ENCODE data around the gene SIRT6.

SIRT6 gene

GRCh38 chr19:4139614-4140236, 42.6 kb downstream of the SIRT6 start (continued):
- TF ChIP-seq ZNF302 (tag by site-specific recombination; IDR thresholded peaks at IDR 0.05; ENCODE audit: low read depth): no peak
- TF ChIP-seq ZNF202 (tag by site-specific recombination; IDR thresholded peaks at IDR 0.05; ENCODE audit: borderline replicate concordance): no peak
- TF ChIP-seq ZNF18 (tag by site-specific recombination; IDR thresholded peaks at IDR 0.05): no peak
- TF ChIP-seq, protein P1, sequence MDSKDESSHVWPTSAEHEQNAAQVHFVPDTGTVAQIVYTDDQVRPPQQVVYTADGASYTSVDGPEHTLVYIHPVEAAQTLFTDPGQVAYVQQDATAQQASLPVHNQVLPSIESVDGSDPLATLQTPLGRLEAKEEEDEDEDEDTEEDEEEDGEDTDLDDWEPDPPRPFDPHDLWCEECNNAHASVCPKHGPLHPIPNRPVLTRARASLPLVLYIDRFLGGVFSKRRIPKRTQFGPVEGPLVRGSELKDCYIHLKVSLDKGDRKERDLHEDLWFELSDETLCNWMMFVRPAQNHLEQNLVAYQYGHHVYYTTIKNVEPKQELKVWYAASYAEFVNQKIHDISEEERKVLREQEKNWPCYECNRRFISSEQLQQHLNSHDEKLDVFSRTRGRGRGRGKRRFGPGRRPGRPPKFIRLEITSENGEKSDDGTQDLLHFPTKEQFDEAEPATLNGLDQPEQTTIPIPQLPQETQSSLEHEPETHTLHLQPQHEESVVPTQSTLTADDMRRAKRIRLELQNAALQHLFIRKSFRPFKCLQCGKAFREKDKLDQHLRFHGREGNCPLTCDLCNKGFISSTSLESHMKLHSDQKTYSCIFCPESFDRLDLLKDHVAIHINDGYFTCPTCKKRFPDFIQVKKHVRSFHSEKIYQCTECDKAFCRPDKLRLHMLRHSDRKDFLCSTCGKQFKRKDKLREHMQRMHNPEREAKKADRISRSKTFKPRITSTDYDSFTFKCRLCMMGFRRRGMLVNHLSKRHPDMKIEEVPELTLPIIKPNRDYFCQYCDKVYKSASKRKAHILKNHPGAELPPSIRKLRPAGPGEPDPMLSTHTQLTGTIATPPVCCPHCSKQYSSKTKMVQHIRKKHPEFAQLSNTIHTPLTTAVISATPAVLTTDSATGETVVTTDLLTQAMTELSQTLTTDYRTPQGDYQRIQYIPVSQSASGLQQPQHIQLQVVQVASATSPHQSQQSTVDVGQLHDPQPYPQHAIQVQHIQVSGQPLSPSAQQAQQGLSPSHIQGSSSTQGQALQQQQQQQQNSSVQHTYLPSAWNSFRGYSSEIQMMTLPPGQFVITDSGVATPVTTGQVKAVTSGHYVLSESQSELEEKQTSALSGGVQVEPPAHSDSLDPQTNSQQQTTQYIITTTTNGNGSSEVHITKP (tag by site-specific recombination; IDR thresholded peaks at IDR 0.05): peak; percentile 67
- TF ChIP-seq, protein P2, sequence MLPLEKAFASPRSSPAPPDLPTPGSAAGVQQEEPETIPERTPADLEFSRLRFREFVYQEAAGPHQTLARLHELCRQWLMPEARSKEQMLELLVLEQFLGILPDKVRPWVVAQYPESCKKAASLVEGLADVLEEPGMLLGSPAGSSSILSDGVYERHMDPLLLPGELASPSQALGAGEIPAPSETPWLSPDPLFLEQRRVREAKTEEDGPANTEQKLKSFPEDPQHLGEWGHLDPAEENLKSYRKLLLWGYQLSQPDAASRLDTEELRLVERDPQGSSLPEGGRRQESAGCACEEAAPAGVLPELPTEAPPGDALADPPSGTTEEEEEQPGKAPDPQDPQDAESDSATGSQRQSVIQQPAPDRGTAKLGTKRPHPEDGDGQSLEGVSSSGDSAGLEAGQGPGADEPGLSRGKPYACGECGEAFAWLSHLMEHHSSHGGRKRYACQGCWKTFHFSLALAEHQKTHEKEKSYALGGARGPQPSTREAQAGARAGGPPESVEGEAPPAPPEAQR (tag by site-specific recombination; IDR thresholded peaks at IDR 0.05): no peak
- TF ChIP-seq IKZF3 (tag by site-specific recombination; IDR thresholded peaks at IDR 0.05): no peak
- TF ChIP-seq ZSCAN23 (tag by site-specific recombination; IDR thresholded peaks at IDR 0.05): no peak
- TF ChIP-seq ZNF16 (tag by site-specific recombination; IDR thresholded peaks at IDR 0.05; ENCODE audit: low read depth): peak; percentile 99
- TF ChIP-seq ZNF514 (tag by site-specific recombination; IDR thresholded peaks at IDR 0.05): no peak
- no peak for TF ChIP-seq ZNF501 (tag by site-specific recombination; IDR thresholded peaks at IDR 0.05)
- peak; percentile 17; the same call in 1 of the 2 replicates for TF ChIP-seq ZXDB (tag by site-specific recombination; IDR thresholded peaks at IDR 0.05)
- peak; percentile 45 for TF ChIP-seq ZNF335 (tag by site-specific recombination; conservative IDR thresholded peaks at IDR 0.05)
- TF ChIP-seq ZNF184 (tag by site-specific recombination; IDR thresholded peaks at IDR 0.05): no peak
- TF ChIP-seq, protein P3, sequence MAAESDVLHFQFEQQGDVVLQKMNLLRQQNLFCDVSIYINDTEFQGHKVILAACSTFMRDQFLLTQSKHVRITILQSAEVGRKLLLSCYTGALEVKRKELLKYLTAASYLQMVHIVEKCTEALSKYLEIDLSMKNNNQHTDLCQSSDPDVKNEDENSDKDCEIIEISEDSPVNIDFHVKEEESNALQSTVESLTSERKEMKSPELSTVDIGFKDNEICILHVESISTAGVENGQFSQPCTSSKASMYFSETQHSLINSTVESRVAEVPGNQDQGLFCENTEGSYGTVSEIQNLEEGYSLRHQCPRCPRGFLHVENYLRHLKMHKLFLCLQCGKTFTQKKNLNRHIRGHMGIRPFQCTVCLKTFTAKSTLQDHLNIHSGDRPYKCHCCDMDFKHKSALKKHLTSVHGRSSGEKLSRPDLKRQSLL (tag by site-specific recombination; IDR thresholded peaks at IDR 0.05): no peak
- TF ChIP-seq ZNF677 (tag by site-specific recombination; IDR thresholded peaks at IDR 0.05): no peak
- TF ChIP-seq ZNF19 (tag by site-specific recombination; IDR thresholded peaks at IDR 0.05; ENCODE audit: low read depth): no peak
- 0 out of 2 replicates have a peak, but pooled peaks have one; percentile 22 for TF ChIP-seq ZFP69B (tag by site-specific recombination; IDR thresholded peaks at IDR 0.05)
- no peak for TF ChIP-seq ZNF311 (tag by site-specific recombination; IDR thresholded peaks at IDR 0.05; ENCODE audit: borderline replicate concordance)
- TF ChIP-seq ZFP37 (tag by site-specific recombination; IDR thresholded peaks at IDR 0.05): no peak
- no peak for TF ChIP-seq SALL2 (tag by site-specific recombination; IDR thresholded peaks at IDR 0.05; ENCODE audit: borderline replicate concordance)
- peak; percentile 63 for TF ChIP-seq CTCF (tag by site-specific recombination; IDR thresholded peaks at IDR 0.05)
- no peak for TF ChIP-seq MZF1 (tag by site-specific recombination; IDR thresholded peaks at IDR 0.05; ENCODE audit: borderline replicate concordance)
- 0 out of 2 replicates have a peak, but pooled peaks have one; percentile 19 for TF ChIP-seq ZBTB11 (tag by site-specific recombination; conservative IDR thresholded peaks at IDR 0.05; ENCODE audit: low read depth)
- no peak for TF ChIP-seq ZNF366 (tag by site-specific recombination; conservative IDR thresholded peaks at IDR 0.05)
- TF ChIP-seq MEIS1 (CRISPR knock-in tag; IDR thresholded peaks at IDR 0.05; ENCODE audit: borderline replicate concordance): no peak
- TF ChIP-seq ZNF585B (tag by site-specific recombination; IDR thresholded peaks at IDR 0.05): no peak
- TF ChIP-seq ZNF626 (tag by site-specific recombination; IDR thresholded peaks at IDR 0.05): no peak

Data from HEK293 (cell line).